Measurements from ENCODE around the gene CCDC88A.
A peak's percentile ranks its signal among the peaks of the same experiment; 100 is the strongest.

CCDC88A gene

GRCh38 chr2:55425431-55425831 lies 5.8 kb upstream of the CCDC88A start:
- FAIRE-seq (peak; percentile 67), DNase-seq (ENCODE audit: low spot score) (peak; percentile 17)

DNA sequence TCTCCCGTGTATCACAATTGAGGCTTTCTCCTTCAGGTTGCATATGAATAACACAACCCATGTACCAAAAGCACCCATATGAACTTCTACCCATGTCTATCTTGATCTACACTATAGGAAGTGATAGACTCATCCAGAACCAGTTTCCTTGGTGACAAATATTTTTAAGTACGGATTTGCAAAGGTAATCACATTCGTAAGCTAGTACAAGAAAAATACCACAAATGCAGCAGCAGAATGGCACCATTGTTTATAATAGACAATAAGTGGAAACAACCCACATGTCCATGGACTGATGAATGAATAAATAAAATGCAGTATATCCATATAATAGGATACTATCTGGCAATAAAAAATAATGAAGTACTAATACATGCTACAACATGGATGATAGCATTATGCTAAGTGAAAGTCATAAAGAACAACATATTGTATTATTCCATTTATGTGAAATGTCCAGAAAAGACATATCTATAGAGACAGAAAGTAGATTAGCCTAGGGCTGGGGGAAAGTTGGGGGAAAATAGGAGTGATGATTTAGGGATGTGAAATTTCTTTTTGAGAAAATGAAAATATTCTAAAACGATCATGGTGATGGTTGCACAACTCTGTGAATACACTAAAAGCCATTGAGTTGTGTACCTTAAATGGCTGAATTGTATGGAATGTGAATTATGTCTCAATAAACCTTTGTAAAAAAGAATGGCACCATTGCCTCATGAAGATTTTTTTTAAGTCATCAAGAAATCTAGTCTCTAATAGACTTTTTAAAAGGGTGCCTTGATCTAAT lies 3.4 kb upstream of the CCDC88A start:
- no peak for DNase-seq (ENCODE audit: low spot score)
- FAIRE-seq, result no peak

- FAIRE-seq (no peak), DNase-seq (ENCODE audit: low spot score) (no peak)
These were observed 1.7 kb upstream of the CCDC88A start for GRCh38 chr2:55421326-55421725.

- no peak for FAIRE-seq
- no peak for DNase-seq (ENCODE audit: low spot score)
These were observed 1.2 kb upstream of the CCDC88A start for GRCh38 chr2:55420871-55421270.

DNA sequence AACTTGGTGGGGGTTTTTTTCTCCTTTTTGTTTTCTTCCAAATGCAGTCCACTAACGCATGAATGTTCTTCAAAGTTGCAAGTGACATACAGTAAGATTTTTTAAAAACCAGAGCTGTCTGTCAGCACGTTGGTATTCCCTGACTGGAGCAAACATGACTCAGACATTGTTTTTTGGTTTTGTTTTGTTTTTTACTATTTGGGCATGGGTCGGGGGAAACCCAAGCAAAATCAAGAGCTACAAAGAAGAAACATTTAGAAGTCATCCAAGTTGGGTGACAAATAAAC lies 726 bp upstream of the CCDC88A start:
- FAIRE-seq (no peak), DNase-seq (ENCODE audit: low spot score) (no peak)

DNA sequence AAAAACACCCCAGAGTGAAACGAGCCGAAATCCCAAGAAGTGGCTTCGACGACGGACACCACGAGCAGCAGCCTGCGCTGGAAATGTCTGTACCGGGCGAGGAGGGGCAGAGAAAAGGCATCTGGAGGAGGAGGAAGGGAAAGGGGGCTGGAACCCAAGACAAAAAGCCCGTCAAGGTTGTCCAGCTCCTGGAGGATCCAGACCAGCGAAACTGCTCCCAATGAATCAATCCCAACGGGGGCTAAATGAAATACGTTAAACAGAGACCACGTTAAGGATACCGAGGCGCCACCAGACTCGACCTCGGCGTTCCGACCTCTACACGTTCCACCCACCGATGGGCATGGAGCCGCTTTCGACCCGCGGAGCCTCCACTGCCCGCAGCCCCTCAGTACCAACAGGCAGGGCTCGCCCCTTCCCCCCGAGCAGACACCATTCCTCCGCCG lies 400 bp downstream of the CCDC88A start:
- FAIRE-seq (no peak), DNase-seq (ENCODE audit: low spot score) (peak; percentile 60)

- FAIRE-seq (no peak), DNase-seq (ENCODE audit: low spot score) (no peak)
These were observed 984 bp downstream of the CCDC88A start for GRCh38 chr2:55418512-55419232.

- DNase-seq (ENCODE audit: low spot score), result no peak
- FAIRE-seq, result no peak
These were observed 1.6 kb downstream of the CCDC88A start for GRCh38 chr2:55418072-55418471.

DNA sequence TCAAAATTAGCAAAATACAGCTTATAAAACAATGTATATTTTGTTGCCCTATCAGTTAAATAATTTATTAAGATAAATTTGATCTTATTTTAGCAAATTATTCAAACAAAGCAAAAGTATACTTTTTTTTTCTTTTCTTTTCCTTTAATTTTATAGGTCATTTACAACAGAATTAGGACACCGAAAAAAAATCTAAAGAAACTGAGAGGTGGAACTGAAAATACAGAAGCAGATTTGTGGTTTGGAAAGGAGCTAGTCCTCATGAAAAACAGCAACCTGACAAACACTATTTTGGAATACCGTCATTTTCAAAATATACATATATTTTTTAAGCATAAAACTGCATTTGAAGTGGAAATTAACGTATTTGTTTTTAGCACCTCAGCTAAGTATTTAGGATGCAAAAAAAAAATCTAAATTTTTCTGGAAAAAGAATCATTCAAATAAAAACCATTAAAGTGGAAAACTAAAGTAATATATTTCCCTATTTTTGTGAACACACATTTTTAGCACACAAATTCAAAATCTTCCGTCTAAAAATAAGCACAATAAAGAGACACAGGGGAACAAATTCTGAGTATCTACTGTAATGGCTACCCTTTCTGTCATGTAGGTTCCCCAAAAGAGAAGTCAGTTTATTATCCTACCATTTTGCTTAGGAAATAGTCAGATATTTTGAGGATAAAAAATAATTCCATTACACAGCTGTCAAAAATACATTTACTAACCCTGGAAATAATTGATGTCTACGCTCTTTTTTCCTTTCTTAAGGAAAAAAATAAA lies 2.7 kb downstream of the CCDC88A start:
- DNase-seq (ENCODE audit: low spot score) (no peak), FAIRE-seq (no peak)

DNA sequence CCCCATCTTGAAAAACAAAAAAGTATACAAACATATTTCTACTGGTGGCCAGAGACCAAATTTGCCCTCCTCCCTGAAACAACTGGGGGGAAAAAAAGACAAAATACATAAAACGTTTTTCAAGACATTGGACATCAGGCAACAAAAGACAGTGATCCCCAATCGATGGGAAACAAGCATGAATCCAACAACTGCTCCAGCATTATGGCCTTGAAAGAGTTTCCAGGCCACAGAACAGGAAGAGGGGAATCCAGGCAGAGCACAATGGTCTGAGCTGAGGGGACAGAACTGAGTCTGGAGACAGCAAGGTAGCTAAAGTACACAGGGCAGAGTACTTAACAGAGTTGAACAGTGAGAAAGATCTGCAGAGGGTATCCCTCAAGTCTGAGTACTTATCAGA lies 4.4 kb downstream of the CCDC88A start:
- DNase-seq (ENCODE audit: low spot score) (no peak), FAIRE-seq (no peak)

DNA sequence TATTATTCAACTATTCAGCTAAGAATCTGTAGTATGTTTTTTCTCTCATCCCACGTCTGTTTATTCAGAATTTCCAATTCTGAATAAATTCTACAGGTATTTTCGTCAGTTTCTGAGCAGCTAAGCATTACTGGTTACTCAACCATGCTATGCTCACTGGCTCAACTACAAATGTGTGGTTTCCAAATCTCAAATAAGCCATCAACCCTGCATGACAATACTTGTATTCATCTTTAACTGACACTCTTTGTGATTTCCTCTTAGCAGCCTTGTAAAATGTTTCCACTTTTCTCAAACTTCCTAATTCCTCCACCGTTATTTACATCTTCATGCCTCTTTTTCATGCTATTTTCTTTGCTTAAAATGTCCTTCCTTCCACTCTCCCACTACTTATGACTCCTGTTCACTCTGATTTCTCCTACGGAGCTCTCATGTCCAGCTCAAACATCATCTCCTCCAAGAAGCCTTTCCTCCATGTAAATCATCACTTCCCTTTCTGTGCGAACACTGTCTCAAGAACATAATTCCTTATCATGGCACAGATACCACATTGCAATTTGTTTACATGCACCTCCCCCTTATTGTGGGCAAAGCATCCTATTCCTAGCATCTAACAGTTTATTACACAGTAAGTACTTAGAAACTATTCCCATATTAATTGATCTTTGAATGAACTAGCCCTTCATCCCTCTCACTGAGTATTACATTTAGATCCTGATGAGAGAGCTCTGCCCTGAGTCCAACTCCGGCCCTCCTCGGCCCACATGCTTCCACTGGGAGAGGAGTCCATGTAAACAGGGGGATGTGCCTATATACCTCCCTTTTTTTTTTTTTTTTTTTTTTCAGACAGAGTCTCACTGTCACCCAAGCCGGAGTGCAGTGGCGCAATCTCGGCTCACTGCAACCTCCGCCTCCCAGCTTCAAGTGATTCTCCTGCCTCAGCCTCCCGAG lies 10.5 kb downstream of the CCDC88A start:
- no peak for DNase-seq (ENCODE audit: low spot score)
- FAIRE-seq, result no peak

GRCh38 chr2:55408098-55408882 lies 11.4 kb downstream of the CCDC88A start:
- FAIRE-seq (no peak), DNase-seq (ENCODE audit: low spot score) (no peak)

DNA sequence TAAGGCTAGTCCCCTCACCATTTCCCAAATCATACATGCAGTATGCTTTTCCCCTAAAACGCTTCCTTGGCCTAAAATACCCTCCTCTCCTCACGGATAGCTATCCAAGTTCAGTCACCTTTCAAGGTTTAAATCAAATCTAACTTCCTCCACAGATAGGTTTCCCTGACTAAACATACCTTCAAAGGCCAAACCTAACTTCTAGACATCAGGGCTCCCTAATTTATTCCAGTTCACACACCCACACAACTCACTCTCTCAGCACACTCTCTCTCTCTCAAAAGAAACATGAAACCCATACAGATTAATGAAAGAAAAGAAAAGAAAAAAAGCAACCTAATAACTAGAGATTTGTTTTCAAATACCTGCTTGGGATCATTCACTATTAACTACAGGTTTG lies 14.5 kb downstream of the CCDC88A start:
- no peak for DNase-seq (ENCODE audit: low spot score)
- no peak for FAIRE-seq

- DNase-seq (ENCODE audit: low spot score) (no peak), FAIRE-seq (no peak)
These were observed 16.2 kb downstream of the CCDC88A start for GRCh38 chr2:55403256-55403998.

GRCh38 chr2:55401124-55401523 lies 18.5 kb downstream of the CCDC88A start:
- DNase-seq (ENCODE audit: low spot score) (no peak), FAIRE-seq (no peak)

GRCh38 chr2:55400332-55400731 lies 19.3 kb downstream of the CCDC88A start:
- FAIRE-seq, result no peak

DNA sequence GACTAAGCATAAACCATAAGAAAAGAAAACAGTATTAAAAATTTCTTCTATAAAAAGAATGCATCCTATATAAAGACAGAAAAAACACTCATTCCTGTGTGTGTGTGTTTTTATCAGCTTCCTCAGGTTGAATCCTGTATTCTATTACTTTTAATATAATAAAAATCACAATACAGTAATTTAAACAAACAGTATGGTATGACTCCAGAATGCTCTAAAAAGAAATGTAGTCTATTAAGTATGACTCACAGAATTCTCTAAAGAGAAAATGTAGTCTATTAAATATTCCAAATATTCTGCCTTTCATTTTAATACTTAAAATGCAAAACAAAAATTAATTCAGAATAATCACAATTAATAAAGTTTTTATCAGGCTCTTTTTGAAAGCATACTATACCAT lies 19.8 kb downstream of the CCDC88A start:
- FAIRE-seq (no peak), DNase-seq (ENCODE audit: low spot score) (no peak)

More at GRCh38 chr2:55400332-55400731, 19.3 kb downstream of the CCDC88A start:
- no peak for DNase-seq (ENCODE audit: low spot score)

DNA sequence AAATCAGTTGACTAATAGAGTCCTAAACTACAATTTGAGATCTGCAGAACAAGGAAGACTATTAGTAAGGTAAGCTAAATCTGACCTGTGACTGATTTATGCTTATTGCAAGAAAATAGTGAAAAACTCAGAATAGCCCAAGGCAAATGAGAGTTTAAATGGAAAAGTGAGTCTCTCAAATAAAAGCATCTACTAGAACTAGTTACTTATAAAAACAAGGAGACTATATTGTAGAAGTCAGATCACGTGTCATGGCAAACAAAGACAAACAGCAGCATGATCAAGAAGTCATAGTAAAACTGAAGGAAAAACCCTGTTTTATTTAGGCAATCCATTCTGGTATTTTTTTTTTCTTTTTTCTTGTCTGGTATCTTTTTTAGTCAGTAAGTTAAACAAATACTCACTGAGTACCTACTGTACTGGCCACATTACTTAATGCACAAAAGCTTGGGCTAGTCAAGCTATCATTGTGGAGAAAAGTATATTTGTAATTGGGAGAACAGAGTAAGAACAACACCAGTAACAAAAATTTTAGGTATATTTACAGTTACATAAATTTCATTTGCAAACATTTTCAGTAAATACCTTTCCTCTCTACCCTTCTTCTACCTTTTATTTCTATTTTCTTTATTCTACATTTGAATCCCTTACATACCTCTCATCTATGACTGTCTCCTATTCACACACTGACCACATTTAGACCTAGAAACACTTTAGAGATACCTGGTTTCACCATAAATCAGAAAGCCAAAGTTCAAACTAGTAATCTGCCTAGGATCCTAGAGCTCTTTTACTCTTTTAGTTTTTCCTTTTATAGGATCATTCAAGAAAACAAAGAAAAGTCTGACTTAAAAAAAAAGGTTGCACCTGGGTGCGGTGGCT lies 23.7 kb downstream of the CCDC88A start:
- FAIRE-seq (no peak), DNase-seq (ENCODE audit: low spot score) (no peak)

Measured in urothelium cell line (cell line).